Measurements from ENCODE around the gene NUP188.

Gene NUP188

DNA sequence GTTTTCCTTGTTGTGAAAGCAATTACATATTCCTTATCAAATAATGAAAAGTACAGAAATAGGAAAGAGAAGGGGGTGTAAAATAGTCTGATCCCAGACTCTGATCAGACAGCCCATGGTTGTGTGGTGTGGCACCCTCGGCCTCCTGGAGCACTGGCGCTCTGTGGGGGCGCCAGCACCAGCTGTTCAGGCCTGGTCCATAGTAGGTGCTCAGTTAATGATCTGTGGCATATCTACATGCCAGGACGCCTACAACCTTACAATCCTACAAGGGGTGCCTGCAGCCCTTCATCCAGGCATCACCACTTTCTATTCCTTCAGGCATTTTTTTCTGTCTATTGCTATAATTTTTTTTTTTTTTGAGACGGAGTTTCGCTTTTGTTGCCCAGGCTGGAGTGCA lies 105.5 kb downstream of the NUP188 start:
- no peak for DNase-seq (ENCODE audit: low spot score)
- no peak overlapping the region for H3K4me3 Mint-ChIP-seq
- no peaks in the 10 kb centered on the region for H3K27me3 Mint-ChIP-seq (ENCODE audit: low read depth)
- peaks cover 6% of the 10 kb centered on the region for H3K36me3 Mint-ChIP-seq (ENCODE audit: low read depth)
- no peak overlapping the region for H3K27ac Mint-ChIP-seq
- H3K4me1 Mint-ChIP-seq (ENCODE audit: low read depth) = no peaks in the 10 kb centered on the region
- H3K9me3 Mint-ChIP-seq = no peaks in the 10 kb centered on the region

DNA sequence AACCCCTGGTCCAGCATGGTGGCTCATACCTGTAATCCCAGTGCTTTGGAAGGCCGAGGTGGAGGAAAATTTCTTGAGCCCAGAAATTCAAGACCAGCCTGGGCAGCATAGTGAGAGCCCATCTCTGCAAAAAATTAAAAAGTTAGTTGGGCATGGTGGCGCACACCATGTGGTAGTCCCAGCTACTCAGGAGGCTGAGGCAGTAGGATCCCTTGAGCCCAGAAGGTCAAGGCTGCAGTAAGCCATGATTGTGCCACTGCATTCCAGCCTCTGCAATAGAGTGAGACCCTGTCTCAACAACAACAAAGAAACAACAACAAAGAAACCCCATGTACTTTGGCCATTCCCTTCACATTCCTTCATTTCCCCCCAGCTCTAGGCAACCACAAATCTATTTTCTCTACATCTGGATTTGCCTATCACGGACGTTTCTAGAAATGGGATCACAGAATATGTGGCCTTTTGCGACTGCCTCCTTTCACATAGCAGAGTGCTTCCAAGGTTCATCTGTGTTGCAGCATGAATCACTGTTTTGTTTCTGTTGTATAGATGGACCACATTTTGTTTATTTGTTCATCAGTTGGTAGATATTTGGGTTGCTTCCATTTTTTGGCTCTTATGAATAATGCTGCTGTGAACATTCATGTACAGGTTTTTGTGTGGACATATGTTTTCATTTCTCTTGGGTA lies 106.8 kb downstream of the NUP188 start:
- Mint-ChIP-seq H3K4me3 (no peak overlapping the region), H3K27me3 (ENCODE audit: low read depth) (no peaks in the 10 kb centered on the region), H3K27ac (no peak overlapping the region), H3K36me3 (ENCODE audit: low read depth) (peaks cover 8% of the 10 kb centered on the region), H3K9me3 (no peaks in the 10 kb centered on the region), H3K4me1 (ENCODE audit: low read depth) (no peaks in the 10 kb centered on the region)
- no peak for DNase-seq (ENCODE audit: low spot score)

Data from T-helper 2 cell treated with Interferon-gamma antibody and Interleukin-4, amounts not matched to agents 5 μg/mL and 100 μg/mL, for 36 hours (primary cell).